Stimulated activated CD8-positive, alpha-beta memory T cell treated with anti-CD3 and anti-CD28 coated beads, Interleukin-12 subunit alpha, Interleukin-12 subunit beta, amount 100 ng/mL, for 24 hours (primary cell): ENCODE data around the gene RNF181.
A peak's percentile ranks its signal among the peaks of the same experiment; 100 is the strongest.
"Not testable (repeated sequence)": the region's sequence is repeated elsewhere in the genome, so short reads cannot be mapped to it uniquely, and the experiment has no call there.

Experiments
- DNase-seq: peaks from one replicate; pipeline ENCODE4 v3.0.0-alpha.2; 2020; ENCODE audit errors: extremely low read depth

RNF181 gene

DNA sequence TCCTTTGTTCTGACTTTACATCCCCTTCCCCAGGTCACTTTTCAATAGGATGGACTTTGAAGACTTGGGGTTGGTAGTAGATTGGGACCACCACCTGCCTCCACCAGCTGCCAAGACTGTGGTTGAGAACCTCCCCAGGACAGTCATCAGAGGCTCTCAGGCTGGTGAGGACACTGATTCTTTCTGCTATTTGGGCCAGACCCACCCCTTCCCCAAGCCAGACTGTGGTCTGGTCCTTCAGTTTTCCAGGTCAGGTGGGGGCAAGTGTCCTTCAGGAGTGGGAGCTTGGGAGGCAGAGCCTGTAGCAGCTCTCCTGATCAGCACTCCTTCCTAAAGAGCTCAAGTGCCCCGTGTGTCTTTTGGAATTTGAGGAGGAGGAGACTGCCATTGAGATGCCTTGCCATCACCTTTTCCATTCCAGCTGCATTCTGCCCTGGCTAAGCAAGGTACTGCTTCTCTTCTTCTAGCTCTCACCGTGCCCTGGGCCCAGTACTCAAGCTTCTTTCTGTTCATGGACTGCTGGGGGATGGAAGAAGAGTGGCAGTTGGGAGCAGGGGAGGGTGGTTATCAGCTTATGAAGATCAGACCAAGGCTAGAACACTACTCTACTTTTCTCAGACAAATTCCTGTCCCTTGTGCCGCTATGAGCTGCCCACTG lies 1.1 kb downstream of the RNF181 start:
- DNase-seq: no peak

DNA sequence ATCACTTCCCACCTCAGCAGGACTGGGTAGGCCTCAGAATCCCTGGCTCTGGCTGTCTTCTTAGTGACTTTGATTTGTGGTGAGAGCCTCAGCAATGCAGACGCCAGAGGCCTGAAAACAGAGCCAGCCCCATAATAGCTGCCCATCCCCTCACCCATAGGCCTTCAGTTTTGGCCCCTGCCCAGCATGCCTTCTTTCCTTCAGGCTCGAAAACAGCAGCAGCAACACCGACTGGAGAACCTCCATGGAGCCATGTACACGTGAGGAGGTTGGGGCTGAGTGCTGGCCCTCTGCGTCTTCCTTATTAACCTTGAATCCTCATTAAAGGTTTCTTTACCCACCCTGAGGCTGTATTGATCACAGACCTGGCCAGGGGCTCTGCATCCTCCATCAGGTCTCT lies 1.7 kb downstream of the RNF181 start:
- DNase-seq: no peak

DNA sequence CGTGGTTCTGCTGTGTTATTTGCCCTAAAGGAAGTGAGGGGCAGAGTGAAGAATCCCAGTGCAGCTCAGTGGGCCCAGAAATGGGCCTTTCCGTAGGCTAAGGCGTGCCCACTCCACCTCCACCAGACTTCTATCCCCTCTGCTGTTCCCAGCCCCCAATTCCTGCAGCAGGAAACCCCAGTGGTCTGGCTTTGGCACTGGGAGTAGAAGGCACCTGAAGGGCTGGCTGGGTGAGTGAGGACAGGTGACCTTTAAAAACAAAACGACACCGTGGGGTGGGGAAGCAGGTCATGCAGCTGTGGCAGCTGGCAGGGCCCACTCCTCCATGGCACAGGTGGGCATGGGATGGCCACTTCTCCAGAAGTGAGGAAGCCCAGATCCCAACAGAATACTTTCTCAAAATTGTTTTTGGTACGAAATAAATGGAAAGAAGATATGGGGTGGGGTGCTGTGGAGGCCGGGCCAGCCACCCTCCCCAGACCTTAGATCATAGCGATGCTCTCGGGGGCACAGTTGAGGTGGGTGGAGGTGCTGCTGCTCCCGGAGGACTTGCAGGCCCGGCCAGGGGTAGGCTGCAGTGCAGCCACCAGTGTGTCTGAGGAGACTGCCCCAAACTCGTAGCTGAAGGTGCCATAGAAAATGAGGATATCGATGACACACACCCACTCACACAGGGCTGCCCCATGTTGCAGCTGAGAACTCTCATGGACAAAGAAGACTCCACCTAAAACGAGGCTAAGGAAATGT lies 3.2 kb downstream of the RNF181 start:
- no peak for DNase-seq

DNA sequence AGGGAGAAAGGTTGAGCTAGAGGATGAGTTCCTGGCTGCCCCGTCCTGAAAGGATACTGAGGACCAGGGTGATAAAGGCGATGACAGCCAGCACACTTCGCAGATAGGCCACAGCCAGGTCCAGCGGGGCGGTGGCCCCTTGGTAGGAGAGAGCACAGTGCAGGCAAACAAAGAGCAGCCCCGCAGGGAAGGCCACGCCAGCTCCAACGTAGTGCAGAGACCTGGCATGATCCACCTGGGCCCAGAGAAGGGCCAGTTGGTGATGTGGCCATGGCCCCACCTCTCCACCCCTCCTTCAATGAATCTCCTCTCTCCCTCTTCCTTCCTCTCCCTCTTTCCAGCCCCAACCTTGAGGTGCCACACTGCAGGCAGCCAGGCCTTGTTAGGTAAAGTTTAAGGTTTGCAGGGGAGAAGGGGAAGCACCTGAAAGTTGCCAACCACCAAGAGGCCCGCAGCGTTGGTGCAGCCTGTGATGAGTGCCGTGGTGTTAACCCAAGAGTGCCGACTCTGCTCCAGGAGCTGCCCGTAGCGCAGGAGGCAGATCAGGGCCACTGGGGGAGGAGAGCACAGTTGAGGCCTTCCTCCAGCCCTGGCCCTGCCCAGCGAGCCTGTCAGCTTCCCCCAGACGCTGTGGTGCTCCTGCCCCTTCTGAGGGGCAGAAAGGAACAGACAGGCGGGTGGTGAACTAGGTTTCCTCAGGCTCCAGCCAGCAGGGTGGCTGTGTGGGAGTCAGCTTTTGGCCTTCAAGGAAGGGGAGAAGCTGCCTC lies 4.1 kb downstream of the RNF181 start:
- DNase-seq: no peak

DNA sequence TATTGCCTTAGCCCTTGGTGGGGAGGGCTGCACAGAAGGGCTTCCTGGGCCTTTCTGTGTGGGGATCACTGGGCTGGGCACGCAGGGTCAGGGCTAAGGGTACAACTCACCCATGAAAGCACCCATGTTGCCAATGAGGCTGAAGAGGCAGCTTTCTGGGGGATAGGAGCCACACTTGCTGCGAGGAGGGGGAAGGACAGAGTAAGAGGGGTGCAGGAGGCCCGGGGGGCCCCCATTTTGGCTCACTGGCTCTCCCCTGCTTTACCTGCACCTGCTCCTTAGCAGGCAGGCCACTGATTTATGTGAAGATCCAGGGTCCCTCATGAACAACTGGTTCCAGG lies 4.7 kb downstream of the RNF181 start:
- DNase-seq: no peak

DNA sequence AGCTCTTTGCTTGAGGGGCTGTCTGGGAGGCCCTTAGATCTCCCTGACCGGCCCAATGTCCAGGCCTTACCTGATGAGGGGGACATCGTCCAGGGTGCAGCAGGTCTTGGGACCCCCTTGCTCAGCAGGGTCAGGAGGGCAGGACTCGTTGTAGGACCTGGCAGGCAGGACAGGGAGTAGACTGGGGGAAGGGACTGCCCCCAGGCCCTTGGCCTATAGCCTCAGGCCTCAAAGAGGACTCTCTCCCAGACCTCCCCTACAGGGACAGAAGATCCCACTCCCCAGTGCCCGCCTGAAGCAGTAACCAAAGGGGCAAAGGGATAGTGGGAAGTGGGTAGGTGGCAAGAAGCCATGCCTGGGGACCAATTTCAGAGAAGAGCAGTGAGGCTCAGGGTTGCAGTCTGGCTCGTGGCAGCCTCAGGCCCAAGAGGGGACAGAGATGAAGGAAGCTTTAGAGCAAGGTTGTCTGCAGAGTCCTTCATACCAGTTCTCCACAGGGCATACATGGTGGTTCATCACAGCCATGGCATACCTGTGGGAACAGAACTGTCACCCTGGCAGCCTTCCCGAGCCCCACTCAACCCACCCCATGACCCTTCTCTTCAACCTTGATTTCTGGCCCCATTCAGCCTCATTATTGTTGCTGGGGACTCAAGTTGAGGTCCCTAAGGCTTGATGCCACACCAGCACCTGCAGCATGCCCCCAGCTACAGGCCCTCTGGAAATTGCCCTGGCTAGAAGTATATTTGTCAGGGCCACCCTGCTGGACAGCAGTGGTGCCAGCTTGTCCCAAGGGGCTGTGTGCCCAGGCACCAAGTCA lies 5.6 kb downstream of the RNF181 start:
- DNase-seq: no peak

DNA sequence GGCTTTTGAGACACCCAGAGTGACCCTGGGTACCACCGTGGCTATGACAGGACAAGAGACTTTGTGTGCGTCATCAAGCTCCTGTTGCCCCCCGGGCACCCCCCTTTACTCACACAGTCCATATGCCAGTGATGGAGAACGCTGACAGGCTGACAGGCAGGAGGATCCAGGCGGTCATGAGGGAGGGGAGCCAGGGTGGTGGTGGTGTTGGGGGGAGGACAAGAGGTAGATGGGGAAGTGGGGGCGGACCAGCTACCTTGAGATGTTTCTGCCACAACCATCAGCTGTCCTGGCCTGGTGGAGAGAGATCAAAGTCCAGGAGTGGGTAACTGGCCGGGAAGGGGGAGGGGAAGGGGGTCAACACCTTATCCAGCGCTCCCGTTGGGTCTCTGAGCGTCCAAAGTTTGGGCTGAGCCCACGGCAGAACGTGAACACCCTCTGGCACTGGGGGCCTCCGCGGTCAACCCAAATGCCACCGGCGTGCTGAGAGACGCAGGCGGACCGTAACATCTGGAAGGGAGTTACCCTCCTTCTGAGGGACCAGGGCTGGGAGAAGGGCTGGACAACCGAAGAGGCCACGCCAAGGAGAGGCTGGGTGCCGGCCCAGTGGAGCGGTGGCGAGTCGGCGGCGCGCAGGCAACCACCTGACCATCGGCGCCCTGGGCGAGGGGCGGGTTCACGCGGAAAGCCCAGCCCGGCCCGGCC lies 6.4 kb downstream of the RNF181 start:
- no peak for DNase-seq

DNA sequence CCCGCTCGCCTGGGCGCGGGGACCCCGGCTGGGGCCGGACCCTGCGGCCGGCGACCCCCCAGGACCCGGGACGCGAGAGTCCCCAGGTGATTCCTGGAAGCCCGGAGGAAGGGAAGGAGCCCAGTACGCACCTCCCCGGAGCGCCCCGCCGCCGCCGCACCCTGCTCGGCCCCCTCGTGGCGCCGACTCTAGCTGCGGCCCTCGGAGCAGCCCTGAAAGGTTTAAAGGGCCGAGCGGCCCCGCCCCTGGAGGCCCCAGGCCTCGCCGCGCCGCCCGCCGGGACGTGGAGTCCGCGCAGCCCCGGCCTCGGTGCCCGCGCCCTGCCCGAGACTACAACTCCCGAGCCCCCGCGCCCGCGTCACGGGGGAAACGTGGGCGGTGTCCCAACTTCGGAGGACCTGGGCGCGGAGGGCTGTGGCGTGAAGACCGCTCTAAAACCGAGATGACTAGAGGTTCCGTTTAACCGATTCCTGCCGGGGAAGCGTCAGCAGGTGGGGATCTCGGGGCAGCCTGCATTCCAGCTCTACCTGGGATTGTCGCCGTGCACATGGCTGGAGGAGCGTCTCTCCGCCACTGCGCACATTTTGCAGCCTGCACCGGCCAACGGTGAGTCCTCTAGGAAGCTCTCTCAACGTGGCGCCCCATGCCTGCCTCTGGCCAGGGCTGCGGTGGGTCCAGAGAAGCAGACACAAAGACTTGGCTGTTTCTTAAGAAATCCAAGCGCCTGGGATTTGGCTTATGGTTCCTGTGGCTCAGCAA lies 7.1 kb downstream of the RNF181 start, which contains the start of gene TMEM150A:
Gene TMEM150A (minus strand): TSS at position 223 of the 759 bp plus-strand sequence. CDS start 750 bp downstream, outside the sequence.
- DNase-seq: peak; percentile 74

DNA sequence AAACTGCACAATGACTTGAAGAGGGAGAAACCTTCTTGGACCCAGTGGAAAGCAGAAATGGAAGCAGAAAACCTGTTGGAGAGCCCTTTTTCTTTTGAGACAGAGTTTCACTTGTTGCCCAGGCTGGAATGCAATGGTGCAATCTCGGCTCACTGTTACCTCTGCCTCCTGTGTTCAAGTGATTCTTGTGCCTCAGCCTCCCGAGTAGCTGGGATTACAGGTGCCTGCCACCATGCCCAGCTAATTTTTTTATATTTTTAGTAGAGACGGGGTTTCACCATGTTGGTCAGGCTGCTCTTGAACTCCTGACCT lies 8.5 kb downstream of the RNF181 start:
- not testable (repeated sequence) for DNase-seq

DNA sequence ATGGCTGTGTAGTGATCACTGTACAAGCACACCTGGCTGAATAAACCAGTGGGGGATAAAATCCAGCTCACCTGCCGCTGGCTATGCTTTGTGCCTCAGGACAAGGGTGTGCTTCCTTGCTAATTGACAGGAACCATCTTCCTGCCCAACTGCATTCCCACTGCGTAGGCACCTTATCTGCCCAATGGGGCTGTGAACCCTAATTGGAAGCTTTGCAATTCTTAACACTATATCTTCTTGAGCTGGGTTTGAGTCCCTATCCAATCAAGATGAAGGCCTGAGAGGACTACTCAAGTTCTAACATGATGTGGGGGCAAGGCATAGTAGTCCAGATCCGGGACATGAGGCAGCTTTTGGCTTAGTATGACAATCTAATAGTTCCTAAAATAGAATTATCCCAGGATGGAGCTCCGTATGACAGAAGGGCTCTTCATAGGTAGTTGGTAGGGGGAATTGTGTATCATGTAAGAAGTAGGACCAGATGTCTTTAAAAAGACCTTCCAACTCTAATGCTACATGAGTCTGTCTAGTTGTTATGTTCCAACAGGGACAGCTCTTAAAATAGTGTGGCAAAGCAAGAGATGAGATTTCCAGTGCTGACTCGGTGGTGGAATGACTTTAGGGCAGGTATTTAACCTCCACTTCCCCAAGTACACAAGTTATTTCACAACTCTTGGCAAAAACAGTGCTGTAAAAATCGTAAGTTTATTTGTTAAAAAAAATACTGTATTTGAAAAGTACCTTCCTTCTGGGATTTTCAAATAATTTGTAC lies 9.2 kb downstream of the RNF181 start:
- DNase-seq: no peak

DNA sequence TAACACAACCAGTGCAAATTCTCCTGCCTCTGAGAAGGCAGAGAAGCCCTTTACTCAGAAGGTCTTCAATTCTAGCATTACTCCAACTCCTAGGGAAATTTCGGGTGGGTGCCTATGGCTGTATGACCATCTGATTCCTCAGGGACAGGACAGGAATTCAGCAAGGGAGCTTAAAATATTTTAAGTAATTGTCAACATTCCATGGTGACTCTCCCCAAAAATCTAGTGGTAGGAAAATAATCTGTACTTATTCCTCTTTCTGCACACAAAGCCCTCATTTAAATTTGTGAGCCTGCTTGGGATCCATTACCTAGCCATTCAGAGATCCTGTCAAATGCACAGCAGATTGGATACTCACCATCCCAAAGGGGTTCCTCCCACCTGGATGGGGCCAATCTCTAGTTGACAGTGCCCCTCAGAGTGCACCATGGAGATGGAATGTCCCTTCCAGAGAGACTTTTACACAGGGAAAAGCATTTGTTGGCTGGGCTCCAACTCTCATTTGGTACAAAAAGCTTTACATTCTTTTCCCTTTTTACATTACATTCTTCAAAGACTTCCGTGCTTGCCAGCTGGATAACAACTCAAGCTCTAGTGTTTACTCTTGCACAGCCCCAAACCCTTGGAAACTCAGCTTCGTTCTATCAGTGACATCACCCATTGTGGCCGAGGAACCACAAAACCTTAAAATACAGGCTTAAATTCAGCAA lies 10.0 kb downstream of the RNF181 start:
- DNase-seq: no peak

DNA sequence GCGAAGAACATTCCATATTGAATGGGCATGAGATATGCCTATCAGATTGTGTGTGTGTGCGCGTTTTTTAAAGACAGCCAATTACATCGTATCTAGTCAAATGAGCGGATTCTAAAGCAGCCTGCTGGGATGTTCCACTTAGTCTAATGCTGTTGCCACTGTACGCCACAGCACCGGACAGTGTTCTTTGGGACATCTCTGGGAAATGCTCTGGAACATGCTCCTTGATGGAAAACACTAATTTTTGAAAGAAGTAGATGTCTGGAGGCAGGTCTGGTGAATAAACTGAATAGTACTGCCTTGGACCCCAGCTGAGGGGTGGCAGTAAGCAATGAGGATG lies 10.5 kb downstream of the RNF181 start:
- DNase-seq: no peak

DNA sequence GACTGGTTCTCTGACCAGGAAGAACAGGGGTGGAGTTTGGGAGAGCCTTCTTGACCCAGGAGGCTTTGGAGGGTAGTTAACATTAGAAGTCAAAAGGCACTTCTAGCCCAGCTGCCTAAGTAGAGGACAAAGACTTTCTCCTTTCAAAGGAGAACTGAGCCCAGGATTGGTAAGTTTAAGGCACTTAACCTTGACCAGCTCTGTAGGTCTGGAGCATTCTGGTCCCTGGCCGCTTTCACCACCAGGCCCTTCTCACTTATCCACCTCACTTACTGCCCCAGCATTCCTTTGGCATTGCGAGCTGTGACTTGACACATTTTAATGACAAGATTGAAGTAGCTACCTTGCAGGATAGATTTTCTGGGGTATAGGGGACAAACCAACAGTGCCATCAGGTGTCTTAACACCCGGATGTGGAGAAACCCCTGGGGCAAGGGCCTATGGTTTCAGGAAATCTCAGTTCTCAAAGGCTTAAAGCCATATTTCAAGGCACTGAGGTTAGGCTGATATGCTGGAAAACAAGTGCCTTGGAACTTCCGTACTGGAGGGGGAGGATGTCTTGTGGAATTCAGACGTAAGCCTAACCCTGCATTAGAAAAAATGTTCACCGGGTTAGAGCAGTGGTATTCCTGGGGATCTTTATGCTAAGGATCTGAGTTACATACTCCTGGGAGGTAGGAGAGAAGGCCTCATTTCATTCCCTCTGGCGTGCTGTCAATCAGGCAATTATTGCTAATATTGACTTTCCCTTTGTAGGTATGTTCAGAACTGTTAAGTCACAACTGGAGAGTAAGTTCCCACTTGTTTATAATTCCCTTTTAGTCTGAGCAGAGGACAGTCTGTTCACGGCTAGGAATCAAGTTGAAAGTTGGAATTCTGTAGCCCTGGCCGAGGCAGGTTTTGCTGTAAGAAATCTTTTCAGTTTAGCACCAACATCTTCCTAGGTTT lies 12.0 kb downstream of the RNF181 start:
- no peak for DNase-seq

DNA sequence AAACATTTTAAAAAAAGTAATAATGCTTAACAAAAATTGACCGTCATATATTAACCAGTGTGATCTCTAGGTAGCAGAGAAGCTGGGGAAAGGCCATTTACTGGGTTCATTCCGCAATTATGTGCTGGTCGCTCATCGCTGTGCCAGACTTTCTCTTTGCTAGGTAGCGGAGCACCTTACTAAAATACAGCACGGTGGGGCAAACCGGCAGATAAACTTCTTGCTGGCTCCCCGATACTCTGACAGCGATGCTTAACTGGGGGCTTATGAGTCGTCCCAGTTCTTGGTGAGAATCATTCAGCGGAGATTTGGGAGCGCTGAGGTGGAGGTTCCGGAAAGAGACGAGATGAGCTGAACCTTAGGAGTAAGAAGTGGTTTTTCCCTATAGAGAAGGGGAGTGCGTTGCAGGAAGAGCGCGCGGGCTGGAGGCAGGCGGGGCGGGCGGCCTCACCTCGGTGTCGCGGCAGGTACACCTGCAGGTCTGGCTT lies 15.7 kb downstream of the RNF181 start:
- no peak for DNase-seq

DNA sequence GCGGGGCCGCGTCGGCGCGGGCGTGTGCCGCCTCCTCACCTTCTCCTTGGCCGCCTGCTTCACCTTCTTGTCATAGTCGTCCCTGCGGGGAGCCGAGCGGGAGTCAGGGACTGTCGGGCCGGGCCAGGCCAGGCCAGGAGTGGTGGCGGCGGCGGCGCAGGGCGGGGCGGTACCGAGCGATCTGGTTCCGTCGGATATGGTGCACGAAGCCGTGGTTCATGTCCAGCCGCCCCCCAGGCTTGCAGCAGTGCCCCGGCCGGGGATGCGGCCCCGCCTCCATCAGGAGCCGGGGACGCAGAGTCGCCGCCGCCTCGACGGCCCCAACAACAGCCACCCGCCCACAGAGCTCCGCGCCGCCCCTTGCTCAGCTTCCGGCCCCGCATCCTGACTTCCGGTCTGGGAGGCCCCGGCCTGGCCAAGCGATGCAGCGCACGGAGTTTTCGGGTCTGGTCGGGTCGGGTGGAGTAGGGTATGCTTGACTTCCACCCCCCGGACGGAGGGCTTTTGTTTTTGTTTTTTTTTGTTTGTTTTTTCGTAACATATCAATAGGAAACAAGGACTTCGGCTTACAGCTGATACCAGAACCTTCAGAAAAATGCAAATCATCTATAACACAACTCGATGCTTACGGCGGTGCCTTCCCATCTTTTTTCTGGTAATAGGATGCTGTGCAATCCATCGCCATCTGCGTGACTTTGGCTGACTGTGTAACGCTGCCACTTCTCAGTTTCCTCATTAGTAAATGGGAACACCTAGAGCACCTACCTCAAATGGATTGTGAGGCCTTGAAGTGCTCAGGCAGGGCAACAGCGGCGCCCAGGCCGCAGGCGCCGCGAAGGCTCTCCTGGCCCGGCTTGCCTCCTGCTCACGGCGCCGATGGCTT lies 16.4 kb downstream of the RNF181 start, which contains the start of gene C2orf68:
Gene C2orf68 (minus strand): TSS at position 362 of the 883 bp plus-strand sequence. CDS start 82 bp downstream, at position 280.
- peak; percentile 65 for DNase-seq

DNA sequence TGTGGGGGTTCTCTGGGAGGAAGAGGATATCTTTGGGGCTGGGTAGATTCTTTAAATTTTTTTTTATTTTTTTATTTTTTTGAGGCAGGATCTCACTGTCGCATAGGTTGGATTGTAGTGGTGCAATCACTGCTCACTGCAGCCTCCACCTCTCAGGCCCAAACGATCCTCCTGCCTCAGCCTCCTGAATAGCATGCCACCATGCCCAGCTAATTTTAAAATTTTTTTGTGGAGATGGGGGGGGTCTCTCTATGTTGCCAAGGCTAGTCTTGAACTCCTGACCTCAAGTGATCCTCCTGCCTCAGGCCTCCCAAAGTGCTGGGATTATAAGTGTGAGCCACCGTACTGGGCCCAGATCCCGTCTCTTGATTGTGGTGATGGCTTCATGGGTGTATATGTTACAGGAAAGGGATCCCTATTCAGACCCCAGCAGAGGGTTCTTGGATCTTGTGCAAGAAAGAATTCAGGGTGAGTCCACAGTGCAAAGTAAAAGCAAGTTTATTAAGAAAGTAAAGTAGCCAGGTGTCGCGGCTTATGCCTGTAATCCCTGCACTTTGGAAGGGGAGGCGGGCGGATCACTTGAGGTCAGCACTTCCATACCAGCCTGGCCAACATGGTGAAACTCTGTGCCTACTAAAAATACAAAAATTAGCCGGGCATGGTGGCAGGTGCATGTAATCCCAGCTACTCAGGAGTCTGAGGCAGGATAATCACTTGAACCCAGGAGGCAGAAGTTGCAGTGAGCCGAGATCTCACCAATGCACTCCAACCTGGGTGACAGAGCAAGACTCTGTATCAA lies 18.4 kb downstream of the RNF181 start:
- no peak for DNase-seq
